ENCODE measurements around the gene NT5DC3. TPM values are rescaled to one million over a fixed set of nuclear protein-coding genes. Genes with fewer than 3 reads are reported as not detected.

NT5DC3 gene
- polyA plus RNA-seq, 3 donors, result 0.27 to 4.8 (median 0.93) TPM

- Histone ChIP-seq H3K4me2 (replicated peaks; ENCODE audit: extremely low read depth, low read length, poor library complexity, severe bottlenecking) (no peak overlapping the region), H3K27me3 (ENCODE audit: control insufficient read depth in 2 of 2, insufficient read depth in 2 of 2, low read length in 2 of 2) (no peaks in the 10 kb centered on the region), H3K4me3 (replicated peaks in 1 of 3; ENCODE audit: low read depth in 2 of 3, low read length in 3 of 3) (no peak overlapping the region), H3K9me3 (replicated peaks in 1 of 2; ENCODE audit: control insufficient read depth in 1 of 2, insufficient read depth in 1 of 2, low read length in 2 of 2) (no peaks in the 10 kb centered on the region), H3K9ac (ENCODE audit: insufficient read depth, low read length, poor library complexity, severe bottlenecking) (no peak overlapping the region), H2AFZ (ENCODE audit: insufficient read depth, low read depth, low read length, poor library complexity, severe bottlenecking) (no peak overlapping the region), H3K27ac (ENCODE audit: low read depth in 1 of 2, low read length in 2 of 2) (no peak overlapping the region), H3K79me2 (ENCODE audit: insufficient read depth, low read length) (no peaks in the 10 kb centered on the region), H4K20me1 (ENCODE audit: insufficient read depth, low read length) (no peaks in the 10 kb centered on the region), H3K36me3 (replicated peaks in 1 of 2; ENCODE audit: control insufficient read depth in 1 of 2, insufficient read depth in 2 of 2, low read length in 2 of 2) (no peaks in the 10 kb centered on the region), H3K4me1 (ENCODE audit: control insufficient read depth in 1 of 2, insufficient read depth in 2 of 2, low read length in 2 of 2) (no peaks in the 10 kb centered on the region)
- peaks cover 0 to 4% (median 2%) of the 10 kb centered on the region in 3 donors for H3K27me3 Mint-ChIP-seq (ENCODE audit: low read depth in 3 of 3)
- no peaks in the 10 kb centered on the region for H3K9me3 Mint-ChIP-seq
- no peak for TF ChIP-seq CTCF (IDR thresholded peaks at IDR 0.05)
- no peaks in the 10 kb centered on the region for H3K4me1 Mint-ChIP-seq
- no peak overlapping the region for H3K4me3 Mint-ChIP-seq
- H3K27ac Mint-ChIP-seq, result no peak overlapping the region
- H3K36me3 Mint-ChIP-seq, result no peaks in the 10 kb centered on the region
- intact Hi-C loops (cut with micrococcal nuclease), result no loop called here
- DNase-seq, result no peak
- 38% methylated on average over 1 of the region's 5 CpGs for WGBS (ENCODE audit: insufficient coverage)
These were observed 84.6 kb downstream of the NT5DC3 start for GRCh38 chr12:103756443-103756842.

GRCh38 chr12:103755425-103755824, 85.6 kb downstream of the NT5DC3 start:
- 50% methylated on average over 2 of the region's 3 CpGs for WGBS (ENCODE audit: insufficient coverage)

More at GRCh38 chr12:103755425-103755824, 85.6 kb downstream of the NT5DC3 start:
- no peak overlapping the region for H3K4me2 ChIP-seq (replicated peaks; ENCODE audit: extremely low read depth, low read length, poor library complexity, severe bottlenecking)
- no peak overlapping the region for H3K4me3 ChIP-seq (replicated peaks in 1 of 3; ENCODE audit: low read depth in 2 of 3, low read length in 3 of 3)
- no peak for DNase-seq
- Mint-ChIP-seq H3K36me3 (no peaks in the 10 kb centered on the region), H3K9me3 (no peaks in the 10 kb centered on the region), H3K4me1 (no peaks in the 10 kb centered on the region), H3K27me3 (ENCODE audit: low read depth in 3 of 3) (peaks cover 0 to 7% (median 2%) of the 10 kb centered on the region in 3 donors), H3K4me3 (no peak overlapping the region), H3K27ac (no peak overlapping the region)
- intact Hi-C loops (cut with micrococcal nuclease), result no loop called here
- H2AFZ ChIP-seq (ENCODE audit: insufficient read depth, low read depth, low read length, poor library complexity, severe bottlenecking), result no peak overlapping the region
- no peak overlapping the region for H3K27ac ChIP-seq (ENCODE audit: low read depth in 1 of 2, low read length in 2 of 2)
- no peak for TF ChIP-seq CTCF (IDR thresholded peaks at IDR 0.05)
- no peaks in the 10 kb centered on the region for H3K36me3 ChIP-seq (replicated peaks in 1 of 2; ENCODE audit: control insufficient read depth in 1 of 2, insufficient read depth in 2 of 2, low read length in 2 of 2)
- H3K27me3 ChIP-seq (ENCODE audit: control insufficient read depth in 2 of 2, insufficient read depth in 2 of 2, low read length in 2 of 2), result no peaks in the 10 kb centered on the region
- no peaks in the 10 kb centered on the region for H3K79me2 ChIP-seq (ENCODE audit: insufficient read depth, low read length)
- no peaks in the 10 kb centered on the region for H3K4me1 ChIP-seq (ENCODE audit: control insufficient read depth in 1 of 2, insufficient read depth in 2 of 2, low read length in 2 of 2)
- no peak overlapping the region for H3K9ac ChIP-seq (ENCODE audit: insufficient read depth, low read length, poor library complexity, severe bottlenecking)
- no peaks in the 10 kb centered on the region for H3K9me3 ChIP-seq (replicated peaks in 1 of 2; ENCODE audit: control insufficient read depth in 1 of 2, insufficient read depth in 1 of 2, low read length in 2 of 2)
- no peaks in the 10 kb centered on the region for H4K20me1 ChIP-seq (ENCODE audit: insufficient read depth, low read length)
